IPS-20b (cell line): Measurements from ENCODE around the gene CTCFL.

ENCODE experiments used
- H3K27ac ChIP-seq: one replicate; pipeline ENCODE4 v1.5.1; 2013; ENCODE audit warnings: low read length
- H3K27me3 ChIP-seq: 2 replicates; pipeline ENCODE4 v1.6.1; 2013; ENCODE audit warnings: mild to moderate bottlenecking, low read length, inconsistent platforms; ENCODE audit not compliant: insufficient read depth
- H3K36me3 ChIP-seq: 2 replicates; pipeline ENCODE4 v1.6.1; 2013; ENCODE audit warnings: low read depth, mild to moderate bottlenecking, inconsistent platforms, low read length, moderate library complexity; ENCODE audit not compliant: insufficient read depth
- H3K4me1 ChIP-seq: 2 replicates; pipeline ENCODE4 v1.6.1; 2013; ENCODE audit warnings: mild to moderate bottlenecking, control low read depth, inconsistent platforms, low read length, moderate library complexity; ENCODE audit not compliant: insufficient read depth
- H3K4me3 ChIP-seq: 2 replicates; pipeline ENCODE4 v1.5.1; 2013; ENCODE audit warnings: mild to moderate bottlenecking, low read length, inconsistent platforms
- H3K9ac ChIP-seq: 2 replicates; pipeline ENCODE4 v1.6.1; 2013; ENCODE audit warnings: low read depth, mild to moderate bottlenecking, inconsistent platforms, low read length, moderate library complexity
- H3K9me3 ChIP-seq: 2 replicates; pipeline ENCODE4 v1.6.1; 2013; ENCODE audit warnings: mild to moderate bottlenecking, low read depth, low read length, inconsistent platforms; ENCODE audit not compliant: insufficient read depth

Gene CTCFL

GRCh38 chr20:57543754-57544153 lies 18.8 kb upstream of the CTCFL start:
- H3K9ac ChIP-seq: no peak overlapping the region
- no peaks in the 10 kb centered on the region for H3K9me3 ChIP-seq
- no peaks in the 10 kb centered on the region; the same call in 1 of the 2 replicates for H3K4me1 ChIP-seq
- no peaks in the 10 kb centered on the region for H3K36me3 ChIP-seq
- no peak overlapping the region for H3K27ac ChIP-seq
- no peaks in the 10 kb centered on the region for H3K27me3 ChIP-seq
- H3K4me3 ChIP-seq: no peak overlapping the region

- Histone ChIP-seq H3K27ac (no peak overlapping the region), H3K9ac (no peak overlapping the region), H3K36me3 (no peaks in the 10 kb centered on the region), H3K27me3 (no peaks in the 10 kb centered on the region), H3K4me3 (no peak overlapping the region), H3K9me3 (peaks cover 14% of the 10 kb centered on the region; the same call in 1 of the 2 replicates), H3K4me1 (no peaks in the 10 kb centered on the region; the same call in 1 of the 2 replicates)
Measured at GRCh38 chr20:57540890-57541580, 16.1 kb upstream of the CTCFL start.

GRCh38 chr20:57539889-57540288 lies 14.9 kb upstream of the CTCFL start:
- Histone ChIP-seq H3K27me3 (no peaks in the 10 kb centered on the region), H3K27ac (no peak overlapping the region), H3K4me3 (no peak overlapping the region), H3K9me3 (peaks cover 14% of the 10 kb centered on the region; the same call in 1 of the 2 replicates), H3K4me1 (no peaks in the 10 kb centered on the region; the same call in 1 of the 2 replicates), H3K9ac (no peak overlapping the region), H3K36me3 (no peaks in the 10 kb centered on the region)

GRCh38 chr20:57537822-57538221 lies 12.9 kb upstream of the CTCFL start:
- Histone ChIP-seq H3K36me3 (no peaks in the 10 kb centered on the region), H3K27me3 (no peaks in the 10 kb centered on the region), H3K9ac (no peak overlapping the region), H3K9me3 (peaks cover 14% of the 10 kb centered on the region; the same call in 1 of the 2 replicates), H3K4me3 (no peak overlapping the region), H3K27ac (no peak overlapping the region), H3K4me1 (no peaks in the 10 kb centered on the region)

- Histone ChIP-seq H3K4me3 (no peak overlapping the region), H3K27ac (no peak overlapping the region), H3K36me3 (no peaks in the 10 kb centered on the region), H3K4me1 (no peaks in the 10 kb centered on the region), H3K27me3 (no peaks in the 10 kb centered on the region; the same call in 1 of the 2 replicates), H3K9me3 (peaks cover 14% of the 10 kb centered on the region; the same call in 1 of the 2 replicates), H3K9ac (no peak overlapping the region)
Measured at GRCh38 chr20:57536771-57537724, 12.1 kb upstream of the CTCFL start.

- no peaks in the 10 kb centered on the region for H3K4me1 ChIP-seq
- H3K27me3 ChIP-seq: no peaks in the 10 kb centered on the region; the same call in 1 of the 2 replicates
- no peaks in the 10 kb centered on the region for H3K36me3 ChIP-seq
- H3K9me3 ChIP-seq: peaks cover 14% of the 10 kb centered on the region; the same call in 1 of the 2 replicates
- no peak overlapping the region for H3K27ac ChIP-seq
- H3K9ac ChIP-seq: no peak overlapping the region
- no peak overlapping the region for H3K4me3 ChIP-seq
Measured at GRCh38 chr20:57536120-57536708, 11.3 kb upstream of the CTCFL start.

- H3K9ac ChIP-seq: no peak overlapping the region
- H3K4me1 ChIP-seq: no peaks in the 10 kb centered on the region
- no peaks in the 10 kb centered on the region; the same call in 1 of the 2 replicates for H3K27me3 ChIP-seq
- H3K27ac ChIP-seq: no peak overlapping the region
- H3K9me3 ChIP-seq: peaks cover 14% of the 10 kb centered on the region; the same call in 1 of the 2 replicates
- H3K36me3 ChIP-seq: no peaks in the 10 kb centered on the region
- H3K4me3 ChIP-seq: no peak overlapping the region
Measured at GRCh38 chr20:57535297-57535696, 10.4 kb upstream of the CTCFL start.

GRCh38 chr20:57532104-57532503 lies 7.2 kb upstream of the CTCFL start:
- H3K9me3 ChIP-seq: peaks cover 10% of the 10 kb centered on the region; the same call in 1 of the 2 replicates
- no peaks in the 10 kb centered on the region for H3K4me1 ChIP-seq
- H3K36me3 ChIP-seq: no peaks in the 10 kb centered on the region
- H3K9ac ChIP-seq: no peak overlapping the region
- no peak overlapping the region for H3K4me3 ChIP-seq
- H3K27ac ChIP-seq: no peak overlapping the region
- no peaks in the 10 kb centered on the region; the same call in 1 of the 2 replicates for H3K27me3 ChIP-seq

GRCh38 chr20:57530327-57530981 lies 5.5 kb upstream of the CTCFL start:
- Histone ChIP-seq H3K9me3 (no peaks in the 10 kb centered on the region), H3K9ac (no peak overlapping the region), H3K4me3 (no peak overlapping the region), H3K36me3 (no peaks in the 10 kb centered on the region), H3K27me3 (no peaks in the 10 kb centered on the region; the same call in 1 of the 2 replicates), H3K4me1 (no peaks in the 10 kb centered on the region), H3K27ac (no peak overlapping the region)

- Histone ChIP-seq H3K27me3 (no peaks in the 10 kb centered on the region; the same call in 1 of the 2 replicates), H3K4me1 (no peaks in the 10 kb centered on the region), H3K4me3 (no peak overlapping the region), H3K27ac (no peak overlapping the region), H3K36me3 (no peaks in the 10 kb centered on the region), H3K9ac (no peak overlapping the region), H3K9me3 (no peaks in the 10 kb centered on the region)
Measured at GRCh38 chr20:57529810-57530209, 4.9 kb upstream of the CTCFL start.

- Histone ChIP-seq H3K36me3 (no peaks in the 10 kb centered on the region), H3K4me3 (no peak overlapping the region), H3K9me3 (no peaks in the 10 kb centered on the region), H3K9ac (no peak overlapping the region), H3K27ac (no peak overlapping the region), H3K27me3 (no peaks in the 10 kb centered on the region; the same call in 1 of the 2 replicates), H3K4me1 (no peaks in the 10 kb centered on the region)
Measured at GRCh38 chr20:57529160-57529585, 4.2 kb upstream of the CTCFL start.
